ENCODE data around the gene ASIC2.

DNA sequence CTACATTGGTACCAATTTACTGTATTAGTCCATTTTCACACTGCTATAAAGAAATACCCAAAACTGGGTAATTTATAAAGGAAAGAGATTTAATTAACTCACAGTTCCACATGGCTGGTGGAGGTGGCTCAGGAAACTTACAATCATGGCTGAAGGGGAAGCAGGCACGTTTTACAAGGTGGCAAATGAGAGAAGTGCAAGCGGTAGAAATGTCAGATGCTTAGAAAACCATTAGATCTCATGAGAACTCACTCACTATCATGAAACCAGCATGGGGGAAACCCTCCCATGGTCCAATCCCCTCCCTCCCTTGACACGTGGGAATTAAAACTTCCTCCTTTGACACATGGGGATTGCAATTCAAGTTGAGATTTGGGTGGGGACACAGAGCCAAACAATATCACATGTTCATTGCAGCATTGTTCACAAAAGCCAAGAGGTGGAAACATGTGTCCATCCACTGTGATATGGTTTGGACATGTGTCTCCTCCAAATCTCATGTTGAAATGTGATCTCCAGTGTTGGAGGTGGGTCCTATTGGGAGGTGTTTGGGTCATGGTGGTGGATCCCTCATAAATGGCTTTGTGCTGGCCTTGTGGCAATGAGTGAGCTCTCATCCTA lies 304.5 kb downstream of the ASIC2 start:
- TF ChIP-seq ZFX (IDR thresholded peaks at IDR 0.05; ENCODE audit: borderline replicate concordance) = no peak
- TF ChIP-seq, protein P1, sequence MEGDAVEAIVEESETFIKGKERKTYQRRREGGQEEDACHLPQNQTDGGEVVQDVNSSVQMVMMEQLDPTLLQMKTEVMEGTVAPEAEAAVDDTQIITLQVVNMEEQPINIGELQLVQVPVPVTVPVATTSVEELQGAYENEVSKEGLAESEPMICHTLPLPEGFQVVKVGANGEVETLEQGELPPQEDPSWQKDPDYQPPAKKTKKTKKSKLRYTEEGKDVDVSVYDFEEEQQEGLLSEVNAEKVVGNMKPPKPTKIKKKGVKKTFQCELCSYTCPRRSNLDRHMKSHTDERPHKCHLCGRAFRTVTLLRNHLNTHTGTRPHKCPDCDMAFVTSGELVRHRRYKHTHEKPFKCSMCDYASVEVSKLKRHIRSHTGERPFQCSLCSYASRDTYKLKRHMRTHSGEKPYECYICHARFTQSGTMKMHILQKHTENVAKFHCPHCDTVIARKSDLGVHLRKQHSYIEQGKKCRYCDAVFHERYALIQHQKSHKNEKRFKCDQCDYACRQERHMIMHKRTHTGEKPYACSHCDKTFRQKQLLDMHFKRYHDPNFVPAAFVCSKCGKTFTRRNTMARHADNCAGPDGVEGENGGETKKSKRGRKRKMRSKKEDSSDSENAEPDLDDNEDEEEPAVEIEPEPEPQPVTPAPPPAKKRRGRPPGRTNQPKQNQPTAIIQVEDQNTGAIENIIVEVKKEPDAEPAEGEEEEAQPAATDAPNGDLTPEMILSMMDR (IDR thresholded peaks at IDR 0.05) = no peak
